Activated CD4-positive, CD25-positive, alpha-beta regulatory T cell treated with anti-CD3 and anti-CD28 coated beads, Interleukin-2, amount 50 U/mL, for 16 hours (primary cell): ENCODE results near the gene HSF2BP.
"Not testable (repeated sequence)": the region's sequence is repeated elsewhere in the genome, so short reads cannot be mapped to it uniquely, and the experiment has no call there.

Source experiments
- DNase-seq: peaks from one replicate; pipeline ENCODE4 v3.0.0-alpha.2; 2020; ENCODE audit warnings: low read depth, low spot score

HSF2BP gene

GRCh38 chr21:43659136-43660000 lies at the start of gene HSF2BP, which contains the start of gene RRP1B:
Gene HSF2BP, minus strand, starts transcription at chr21:43659488. Its CDS starts 1,392 bp downstream, at chr21:43658096.
Gene RRP1B, plus strand, starts transcription at chr21:43659560. Its CDS starts 105 bp downstream, at chr21:43659665.
- peak; percentile 63 for DNase-seq

- DNase-seq: no peak
Observed at GRCh38 chr21:43708745-43709381, 49.6 kb upstream of the HSF2BP start.

GRCh38 chr21:43707462-43707861 lies 48.2 kb upstream of the HSF2BP start:
- DNase-seq: no peak

- no peak for DNase-seq
Observed at GRCh38 chr21:43703035-43703880, 44.0 kb upstream of the HSF2BP start.

GRCh38 chr21:43702785-43703034 lies 43.4 kb upstream of the HSF2BP start:
- DNase-seq: no peak

- no peak for DNase-seq
Observed at GRCh38 chr21:43701936-43702784, 42.9 kb upstream of the HSF2BP start.

- no peak for DNase-seq
Observed at GRCh38 chr21:43699933-43700599, 40.8 kb upstream of the HSF2BP start.

- not testable (repeated sequence) for DNase-seq
Observed at GRCh38 chr21:43699492-43699777, 40.1 kb upstream of the HSF2BP start.

GRCh38 chr21:43697758-43698643 lies 38.7 kb upstream of the HSF2BP start:
- no peak for DNase-seq

GRCh38 chr21:43696214-43696613 lies 36.9 kb upstream of the HSF2BP start:
- no peak for DNase-seq

GRCh38 chr21:43694437-43695079 lies 35.3 kb upstream of the HSF2BP start:
- DNase-seq: no peak

GRCh38 chr21:43693981-43694380 lies 34.7 kb upstream of the HSF2BP start:
- DNase-seq: no peak

- DNase-seq: no peak
Observed at GRCh38 chr21:43692949-43693348, 33.7 kb upstream of the HSF2BP start.

- DNase-seq: no peak
Observed at GRCh38 chr21:43691801-43692200, 32.5 kb upstream of the HSF2BP start.

- no peak for DNase-seq
Observed at GRCh38 chr21:43691086-43691795, 32.0 kb upstream of the HSF2BP start.

GRCh38 chr21:43690346-43690745 lies 31.1 kb upstream of the HSF2BP start:
- no peak for DNase-seq

GRCh38 chr21:43689556-43690337 lies 30.5 kb upstream of the HSF2BP start:
- no peak for DNase-seq

GRCh38 chr21:43688906-43689305 lies 29.6 kb upstream of the HSF2BP start:
- no peak for DNase-seq
